Sciatic nerve (tissue), 1 donor: Measurements from ENCODE around the gene TRIM7. TPM values are rescaled to one million over a fixed set of nuclear protein-coding genes. Genes with fewer than 3 reads are reported as not detected.

Experiments used
- microRNA-seq: library from miRNA; unstranded; fragments of <30 nt; microRNA quantifications from one replicate; pipeline ENCODE4 v1.2.0, GENCODE V29; 2020
- total RNA-seq: library from RNA; stranded (reverse); fragmentation: NEBNext Ultra II Directional; extraction: Animal tissue kit (Norgen Biotek cat#: 25700); gene quantifications from one replicate; pipeline ENCODE4 v1.2.1, GENCODE V29; 2021
- donor health status: DM: no; HTN: no; CAD: no.

TRIM7 gene
- total RNA-seq, 1 donor from 2014 or later = 3.2 TPM

Small RNA genes within 50 kb of the gene (microRNA-seq; reads per million reads assigned to microRNA genes)
- not detected for gene MIR4638

Other genes with a start within 250 kb of the TRIM7 start
- gene BTNL3, start 216.3 kb downstream of the TRIM7 start, total RNA-seq = not detected
- gene BTNL9, start 164.9 kb downstream of the TRIM7 start, total RNA-seq = 105 TPM
- not detected for gene OR2V1, start 74.0 kb downstream of the TRIM7 start, total RNA-seq
- gene OR2V2, start 57.6 kb downstream of the TRIM7 start, total RNA-seq = not detected
- 24.6 TPM for gene TRIM41, start 18.1 kb upstream of the TRIM7 start, total RNA-seq
- 1,122 TPM for gene RACK1, start 38.7 kb upstream of the TRIM7 start, total RNA-seq
- 14.1 TPM for gene TRIM52, start 55.9 kb upstream of the TRIM7 start, total RNA-seq
- gene OR4F3, start 162.1 kb upstream of the TRIM7 start, total RNA-seq = not detected